Suprapubic skin (tissue), 4 donors: ENCODE data around the gene TMEM125. TPM values are rescaled to one million over a fixed set of nuclear protein-coding genes. Genes with fewer than 3 reads are reported as not detected.

Experiments used
- DNase-seq, 2 donors: peaks; one replicate each; pipeline ENCODE4 v3.0.0-alpha.2; 2019; ENCODE audit warnings: low spot score in 2 of 2
- H3K27ac ChIP-seq: fragments of 200-600 bp; sonication (generic); one replicate; pipeline ENCODE4 v1.5.1; 2019
- H3K27me3 ChIP-seq: fragments of 200-600 bp; sonication (generic); one replicate; pipeline ENCODE4 v1.5.1; 2019
- H3K36me3 ChIP-seq: fragments of 200-600 bp; sonication (generic); one replicate; pipeline ENCODE4 v1.5.1; 2019
- H3K4me1 ChIP-seq: fragments of 200-600 bp; sonication (generic); one replicate; pipeline ENCODE4 v1.5.1; 2019
- H3K4me3 ChIP-seq: fragments of 200-600 bp; sonication (generic); one replicate; pipeline ENCODE4 v1.5.1; 2019; ENCODE audit warnings: mild to moderate bottlenecking
- H3K9me3 ChIP-seq: fragments of 200-600 bp; sonication (generic); one replicate; pipeline ENCODE4 v1.5.1; 2019
- CTCF ChIP-seq, 2 donors: fragments of 200-600 bp in 1 of 2; fragments of 450-650 bp in 1 of 2; sonication (generic) in 1 of 2; IDR thresholded peaks; one replicate each; pipeline ENCODE4 v1.5.1; 2016 to 2019; ENCODE audit warnings: antibody characterized with exemption in 2 of 2, mild to moderate bottlenecking in 1 of 2, moderate library complexity in 1 of 2
- EP300 ChIP-seq: sonication (generic); formaldehyde crosslinking; IDR thresholded peaks from one replicate; pipeline ENCODE4 v1.6.1; 2017; ENCODE audit warnings: antibody characterized with exemption
- POLR2A ChIP-seq, 2 donors: fragments of 450-650 bp; IDR thresholded peaks; one replicate each; pipeline ENCODE4 v1.6.1; 2017; ENCODE audit warnings: antibody characterized with exemption in 2 of 2, mild to moderate bottlenecking in 2 of 2, moderate library complexity in 2 of 2
- POLR2AphosphoS5 ChIP-seq, 3 donors: sonication (generic); formaldehyde crosslinking; IDR thresholded peaks; one replicate each; pipeline ENCODE4 v1.6.1; 2017; ENCODE audit warnings: antibody characterized with exemption in 3 of 3
- WGBS: methylation state at CpG from one replicate; pipeline ENCODE4 v1.1.5; 2018; 5-methylcytosine and 5-hydroxymethylcytosine counted together
- total RNA-seq, 4 donors: library from RNA; depleted of rRNA; stranded (reverse); fragments of >200 nt; gene quantifications; one replicate each; pipeline ENCODE4 v1.1.0, GENCODE V29; 2016

TMEM125 gene
- total RNA-seq = 10 to 100 TPM in 2 of 4 donors, 1 to 10 TPM in 2; 5.7 to 27.1 (median 14.8) TPM

GRCh38 chr1:43269627-43270375 lies at the start of gene TMEM125:
TMEM125 (plus strand) TSS chr1:43269983; CDS start chr1:43272723, 2,740 bp downstream.
- peak within 1 kb of the TSS; percentile 24 for H3K27ac ChIP-seq
- no peaks in the 10 kb centered on the region for H3K36me3 ChIP-seq
- H3K9me3 ChIP-seq = no peaks in the 10 kb centered on the region
- H3K27me3 ChIP-seq = peaks cover 6% of the 10 kb centered on the region
- H3K4me1 ChIP-seq = peaks cover 17% of the 10 kb centered on the region
- TF ChIP-seq POLR2A (IDR thresholded peaks at IDR 0.05) = no peak
- no peak for TF ChIP-seq POLR2AphosphoS5 (IDR thresholded peaks at IDR 0.05)
- no peak for TF ChIP-seq EP300
- no peak for TF ChIP-seq CTCF (IDR thresholded peaks at IDR 0.05)
- peak within 1 kb of the TSS; percentile 10 for H3K4me3 ChIP-seq
- peak; percentile 50 to 70 for DNase-seq
- WGBS = 79% methylated on average over 7 of the region's 7 CpGs

GRCh38 chr1:43220905-43221778 lies 48.6 kb upstream of the TMEM125 start:
- WGBS = 69% methylated on average over 7 of the region's 7 CpGs
- H3K9me3 ChIP-seq = no peaks in the 10 kb centered on the region
- TF ChIP-seq POLR2A (IDR thresholded peaks at IDR 0.05) = no peak
- H3K36me3 ChIP-seq = no peaks in the 10 kb centered on the region
- H3K4me3 ChIP-seq = no peak overlapping the region
- H3K27ac ChIP-seq = no peak overlapping the region
- no peak for DNase-seq
- no peaks in the 10 kb centered on the region for H3K4me1 ChIP-seq
- H3K27me3 ChIP-seq = no peaks in the 10 kb centered on the region

GRCh38 chr1:43221797-43222196 lies 48.0 kb upstream of the TMEM125 start:
- H3K27me3 ChIP-seq = no peaks in the 10 kb centered on the region
- no peaks in the 10 kb centered on the region for H3K36me3 ChIP-seq
- no peak overlapping the region for H3K4me3 ChIP-seq
- no peaks in the 10 kb centered on the region for H3K9me3 ChIP-seq
- no peaks in the 10 kb centered on the region for H3K4me1 ChIP-seq
- H3K27ac ChIP-seq = no peak overlapping the region
- no peak for DNase-seq
- 100% methylated on average over 1 of the region's 1 CpG for WGBS
- no peak for TF ChIP-seq POLR2AphosphoS5 (IDR thresholded peaks at IDR 0.05)
- no peak for TF ChIP-seq EP300
- no peak for TF ChIP-seq CTCF (IDR thresholded peaks at IDR 0.05)
- no peak for TF ChIP-seq POLR2A (IDR thresholded peaks at IDR 0.05)

GRCh38 chr1:43222879-43223278 lies 46.9 kb upstream of the TMEM125 start:
- no peak for DNase-seq
- no peaks in the 10 kb centered on the region for H3K4me1 ChIP-seq
- 78% methylated on average over 9 of the region's 9 CpGs for WGBS

GRCh38 chr1:43225168-43225567 lies 44.6 kb upstream of the TMEM125 start:
- TF ChIP-seq EP300 = no peak
- no peak for TF ChIP-seq POLR2AphosphoS5 (IDR thresholded peaks at IDR 0.05)
- TF ChIP-seq CTCF (IDR thresholded peaks at IDR 0.05) = no peak
- no peak for TF ChIP-seq POLR2A (IDR thresholded peaks at IDR 0.05)
- no peak for DNase-seq
- H3K27ac ChIP-seq = no peak overlapping the region
- WGBS = 49% methylated on average over 3 of the region's 3 CpGs
- H3K4me3 ChIP-seq = no peak overlapping the region
- no peaks in the 10 kb centered on the region for H3K4me1 ChIP-seq
- H3K9me3 ChIP-seq = no peaks in the 10 kb centered on the region
- no peaks in the 10 kb centered on the region for H3K27me3 ChIP-seq
- H3K36me3 ChIP-seq = no peaks in the 10 kb centered on the region

More at GRCh38 chr1:43222879-43223278, 46.9 kb upstream of the TMEM125 start:
- H3K27ac ChIP-seq = no peak overlapping the region
- H3K9me3 ChIP-seq = no peaks in the 10 kb centered on the region
- H3K4me3 ChIP-seq = no peak overlapping the region
- no peaks in the 10 kb centered on the region for H3K36me3 ChIP-seq
- no peaks in the 10 kb centered on the region for H3K27me3 ChIP-seq
- TF ChIP-seq EP300 = no peak
- TF ChIP-seq POLR2AphosphoS5 (IDR thresholded peaks at IDR 0.05) = no peak
- TF ChIP-seq POLR2A (IDR thresholded peaks at IDR 0.05) = no peak
- no peak for TF ChIP-seq CTCF (IDR thresholded peaks at IDR 0.05)
